Activated CD4-positive, alpha-beta T cell treated with anti-CD3 and anti-CD28 coated beads, Interleukin-2, amount 10 ng/mL, durations not matched to agents 24 days and 14 days (primary cell): ENCODE results near the gene IPMK. TPM values are rescaled to one million over a fixed set of nuclear protein-coding genes. Genes with fewer than 3 reads are reported as not detected.
"Not testable (repeated sequence)": the region's sequence is repeated elsewhere in the genome, so short reads cannot be mapped to it uniquely, and the experiment has no call there.

Experiments
- DNase-seq: peaks from one replicate; pipeline ENCODE4 v3.0.0; 2022
- H3K27ac Mint-ChIP-seq: one replicate; pipeline ENCODE4 v1.8.0; 2022; ENCODE audit warnings: mild to moderate bottlenecking, mixed read lengths
- H3K27me3 Mint-ChIP-seq: one replicate; pipeline ENCODE4 v1.8.0; 2022; ENCODE audit warnings: mixed read lengths
- H3K36me3 Mint-ChIP-seq: one replicate; pipeline ENCODE4 v1.8.0; 2022; ENCODE audit warnings: low read depth, mild to moderate bottlenecking, mixed read lengths
- H3K4me1 Mint-ChIP-seq: one replicate; pipeline ENCODE4 v1.8.0; 2021; ENCODE audit warnings: mixed read lengths
- H3K4me3 Mint-ChIP-seq: one replicate; pipeline ENCODE4 v1.8.0; 2022; ENCODE audit warnings: mild to moderate bottlenecking, moderate library complexity, mixed read lengths
- H3K9me3 Mint-ChIP-seq: one replicate; pipeline ENCODE4 v1.8.0; 2021; ENCODE audit warnings: mixed read lengths
- intact Hi-C: fragments of 100-400 bp; cut with micrococcal nuclease; formaldehyde crosslinking; loops from one replicate; pipeline ENCODE4 v1.15.1; 2023
- total RNA-seq: library from RNA; stranded (reverse); gene quantifications from 2 replicates; pipeline ENCODE4 v1.2.3, GENCODE V29; 2022

The IPMK gene
- total RNA-seq, 1 donor from 2014 or later: 9.0 TPM

GRCh38 chr10:58179238-58179637 lies 88.5 kb downstream of the IPMK start:
- Mint-ChIP-seq H3K36me3 (no peaks in the 10 kb centered on the region), H3K4me1 (no peaks in the 10 kb centered on the region), H3K9me3 (no peaks in the 10 kb centered on the region), H3K4me3 (no peak overlapping the region), H3K27ac (no peak overlapping the region), H3K27me3 (peaks cover 6% of the 10 kb centered on the region)
- DNase-seq: no peak
- intact Hi-C loops: loop anchor here (5.0 kb wide), 1 partner anchor 208 kb away; the partner anchor contains the start of gene TFAM

GRCh38 chr10:58178811-58179210 lies 88.9 kb downstream of the IPMK start:
- no peak for DNase-seq
- H3K4me1 Mint-ChIP-seq: no peaks in the 10 kb centered on the region
- no peaks in the 10 kb centered on the region for H3K36me3 Mint-ChIP-seq
- H3K4me3 Mint-ChIP-seq: no peak overlapping the region
- H3K9me3 Mint-ChIP-seq: no peaks in the 10 kb centered on the region
- intact Hi-C loops: loop anchor here (5.0 kb wide), 1 partner anchor 208 kb away; the partner anchor contains the start of gene TFAM
- H3K27ac Mint-ChIP-seq: no peak overlapping the region
- H3K27me3 Mint-ChIP-seq: peaks cover 3% of the 10 kb centered on the region

DNA sequence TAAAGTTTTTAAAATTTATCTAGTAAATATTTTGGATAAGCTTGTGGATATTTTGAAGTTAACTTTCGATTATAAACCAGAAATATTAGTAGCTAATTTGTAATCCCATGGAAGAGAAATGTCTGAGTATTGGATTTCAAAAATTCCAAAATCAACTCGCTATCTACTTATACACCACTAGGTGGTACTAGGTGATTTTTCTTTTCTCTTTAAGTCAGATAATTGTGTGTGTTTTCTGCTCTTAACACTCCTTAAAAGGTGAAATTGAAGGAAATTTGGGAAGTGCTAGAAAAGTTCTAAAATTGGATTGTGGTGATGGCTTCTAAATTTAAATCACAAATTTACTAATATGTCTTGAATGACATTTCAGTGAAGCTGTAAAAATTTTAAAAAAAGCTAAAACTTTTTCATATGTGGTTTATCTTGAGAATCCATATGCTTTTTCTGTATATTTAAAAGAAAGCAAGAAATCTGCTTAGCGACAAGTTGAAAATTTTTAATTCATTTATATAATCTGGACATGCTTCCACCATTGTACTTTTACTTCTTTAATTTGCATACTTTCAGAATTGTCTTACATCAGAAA lies 90.2 kb downstream of the IPMK start:
- no peaks in the 10 kb centered on the region for H3K9me3 Mint-ChIP-seq

GRCh38 chr10:58175990-58176900 lies 91.4 kb downstream of the IPMK start:
- intact Hi-C loops: loop anchor here (5.0 kb wide), 1 partner anchor 211 kb away; the partner anchor contains the start of gene TFAM
- Mint-ChIP-seq H3K4me1 (no peaks in the 10 kb centered on the region), H3K9me3 (no peaks in the 10 kb centered on the region), H3K27me3 (peaks cover 3% of the 10 kb centered on the region), H3K4me3 (no peak overlapping the region), H3K36me3 (no peaks in the 10 kb centered on the region), H3K27ac (no peak overlapping the region)
- no peak for DNase-seq

More for the DNA sequence above, 90.2 kb downstream of the IPMK start:
- intact Hi-C loops: loop anchor here (1.0 to 5.0 kb wide), 2 partner anchors 114 to 210 kb away; partner anchors contain the start of gene TFAM
- H3K27me3 Mint-ChIP-seq: peaks cover 3% of the 10 kb centered on the region
- H3K27ac Mint-ChIP-seq: no peak overlapping the region
- H3K36me3 Mint-ChIP-seq: no peaks in the 10 kb centered on the region
- H3K4me3 Mint-ChIP-seq: no peak overlapping the region
- no peak for DNase-seq
- H3K4me1 Mint-ChIP-seq: no peaks in the 10 kb centered on the region

- intact Hi-C loops: loop anchor here (5.0 kb wide), 1 partner anchor 212 kb away; the partner anchor contains the start of gene TFAM
- Mint-ChIP-seq H3K9me3 (no peaks in the 10 kb centered on the region), H3K27me3 (peaks cover 2% of the 10 kb centered on the region), H3K4me1 (no peaks in the 10 kb centered on the region), H3K36me3 (no peaks in the 10 kb centered on the region), H3K27ac (no peak overlapping the region), H3K4me3 (no peak overlapping the region)
- no peak for DNase-seq
These were observed 92.9 kb downstream of the IPMK start for GRCh38 chr10:58174831-58175230.

- no peak overlapping the region for H3K27ac Mint-ChIP-seq
- H3K27me3 Mint-ChIP-seq: peaks cover 6% of the 10 kb centered on the region
- no peaks in the 10 kb centered on the region for H3K9me3 Mint-ChIP-seq
- no peak overlapping the region for H3K4me3 Mint-ChIP-seq
- DNase-seq: no peak
- H3K36me3 Mint-ChIP-seq: no peaks in the 10 kb centered on the region
- intact Hi-C loops: no loop called here
- H3K4me1 Mint-ChIP-seq: no peaks in the 10 kb centered on the region
These were observed 94.3 kb downstream of the IPMK start for GRCh38 chr10:58173391-58173790.

DNA sequence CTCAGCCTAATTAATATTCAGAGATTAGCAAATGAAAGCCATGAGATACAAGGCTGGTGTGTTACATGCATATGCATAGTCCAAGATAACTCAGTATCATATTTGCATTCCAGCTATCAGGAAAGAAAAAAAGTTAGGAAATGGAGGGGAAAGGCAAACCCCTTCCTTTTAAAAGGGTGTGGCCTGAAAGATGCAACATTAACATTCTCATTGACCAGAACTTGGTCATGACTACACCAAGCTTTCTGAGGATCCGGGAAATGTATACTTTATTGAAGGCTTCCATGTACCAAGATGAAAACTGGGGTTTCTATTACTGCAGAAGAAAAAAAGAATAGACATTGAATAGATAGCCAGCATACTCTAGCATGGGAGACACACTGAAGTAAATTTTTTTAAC lies 96.5 kb downstream of the IPMK start:
- Mint-ChIP-seq H3K27ac (no peak overlapping the region), H3K4me3 (no peak overlapping the region), H3K9me3 (no peaks in the 10 kb centered on the region), H3K27me3 (peaks cover 6% of the 10 kb centered on the region), H3K4me1 (no peaks in the 10 kb centered on the region), H3K36me3 (no peaks in the 10 kb centered on the region)
- intact Hi-C loops: no loop called here
- DNase-seq: no peak

DNA sequence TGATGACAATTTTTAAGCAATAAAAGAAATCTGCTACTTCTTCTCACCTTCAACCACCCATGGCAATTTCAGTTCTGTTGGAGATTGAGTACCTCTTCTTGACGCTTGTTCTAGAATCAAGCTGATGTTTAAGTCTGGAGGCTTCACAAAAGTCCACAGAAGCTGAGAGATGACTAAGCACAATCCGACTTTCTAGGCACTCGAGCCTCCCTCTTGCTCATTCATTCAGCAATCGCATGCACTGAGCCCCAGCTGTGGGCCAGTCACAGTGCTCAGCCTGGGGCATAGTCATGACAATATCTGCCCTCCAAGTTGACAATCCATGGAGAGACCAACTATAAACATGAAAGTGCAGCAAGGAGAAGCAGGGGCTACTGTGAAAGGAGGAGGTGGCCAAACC lies 103.2 kb downstream of the IPMK start:
- no peak for DNase-seq
- intact Hi-C loops: no loop called here
- no peaks in the 10 kb centered on the region for H3K36me3 Mint-ChIP-seq
- peaks cover 6% of the 10 kb centered on the region for H3K27me3 Mint-ChIP-seq
- H3K4me1 Mint-ChIP-seq: no peaks in the 10 kb centered on the region
- H3K27ac Mint-ChIP-seq: no peak overlapping the region
- H3K9me3 Mint-ChIP-seq: no peaks in the 10 kb centered on the region
- H3K4me3 Mint-ChIP-seq: no peak overlapping the region

DNA sequence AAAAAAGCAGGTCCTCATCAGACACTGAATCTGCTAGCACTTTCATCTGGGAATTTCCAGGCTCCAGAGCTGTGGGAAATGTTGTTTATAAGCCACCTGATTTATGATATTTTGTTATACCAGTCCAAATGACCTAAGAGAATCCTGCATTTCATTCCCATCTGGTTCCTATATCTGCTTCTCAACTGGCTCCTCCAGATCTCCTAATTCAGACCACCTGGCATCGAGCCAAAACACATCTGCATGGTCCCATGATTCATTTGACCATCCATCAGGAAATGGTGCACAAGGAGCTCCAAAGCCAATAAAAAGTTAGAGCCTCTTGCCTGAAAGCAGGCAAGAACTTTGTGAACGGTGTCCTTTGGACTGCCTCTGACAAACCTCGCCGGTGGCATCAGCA lies 108.9 kb downstream of the IPMK start:
- Mint-ChIP-seq H3K27me3 (peaks cover 13% of the 10 kb centered on the region), H3K4me3 (no peak overlapping the region), H3K36me3 (no peaks in the 10 kb centered on the region), H3K9me3 (no peaks in the 10 kb centered on the region), H3K4me1 (no peaks in the 10 kb centered on the region), H3K27ac (no peak overlapping the region)
- DNase-seq: no peak
- intact Hi-C loops: no loop called here

DNA sequence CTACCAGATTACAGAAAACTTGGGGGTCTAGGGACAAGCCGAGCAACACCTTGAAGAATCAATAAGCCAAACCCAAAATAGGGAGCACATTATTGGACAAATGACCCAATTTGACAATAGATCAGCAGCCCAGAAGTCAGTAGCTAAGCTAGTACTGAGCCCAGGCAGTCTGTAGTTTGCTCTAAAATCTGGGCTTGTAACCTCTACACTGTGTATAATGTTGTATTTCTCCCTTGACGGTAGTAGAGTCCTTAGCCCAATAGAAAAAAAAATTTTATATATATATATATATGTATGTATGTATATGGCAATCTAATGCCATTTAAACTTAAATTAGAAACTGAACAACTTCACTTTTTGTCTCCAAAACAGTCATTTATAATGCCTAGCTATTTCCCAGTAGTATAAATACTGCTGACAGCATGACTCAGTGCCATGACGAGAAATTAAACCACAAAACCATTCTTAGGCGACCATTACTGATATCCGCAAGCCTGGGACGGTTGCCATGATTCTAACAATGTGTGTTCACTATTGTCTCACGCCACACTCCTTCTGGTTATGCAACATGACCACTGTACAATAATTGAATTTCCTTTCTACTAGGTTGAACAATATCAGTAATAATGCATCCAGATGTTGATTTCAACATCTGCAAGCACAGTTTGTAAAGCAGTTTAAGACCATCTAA lies 110.5 kb downstream of the IPMK start:
- Mint-ChIP-seq H3K36me3 (no peaks in the 10 kb centered on the region), H3K9me3 (no peaks in the 10 kb centered on the region), H3K27ac (no peak overlapping the region), H3K4me1 (no peaks in the 10 kb centered on the region), H3K27me3 (peaks cover 10% of the 10 kb centered on the region), H3K4me3 (no peak overlapping the region)
- intact Hi-C loops: no loop called here
- no peak for DNase-seq

GRCh38 chr10:58155941-58156340 lies 111.8 kb downstream of the IPMK start:
- H3K4me1 Mint-ChIP-seq, DNase-seq, H3K27me3 Mint-ChIP-seq, H3K27ac Mint-ChIP-seq, H3K4me3 Mint-ChIP-seq, H3K9me3 Mint-ChIP-seq, H3K36me3 Mint-ChIP-seq, intact Hi-C loops: not testable (repeated sequence)

DNA sequence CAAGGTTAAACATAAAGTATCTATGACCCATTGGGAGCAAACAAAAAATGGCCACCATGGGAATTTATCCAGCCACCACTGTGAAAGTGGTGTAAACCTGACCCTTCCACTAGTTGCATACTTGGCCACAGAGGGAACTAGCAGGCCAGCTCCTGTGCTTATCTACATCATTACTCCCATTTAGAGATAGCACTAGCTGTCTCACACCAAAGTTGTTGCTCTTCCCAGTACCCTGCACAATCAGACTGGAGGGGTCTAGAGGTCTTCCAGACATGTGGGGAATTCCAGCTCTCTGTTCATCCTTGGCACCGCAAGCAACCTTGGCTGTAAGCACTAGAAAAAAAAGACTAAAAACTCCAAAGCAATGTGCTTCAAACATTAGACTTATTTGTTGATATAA lies 113.9 kb downstream of the IPMK start:
- Mint-ChIP-seq H3K9me3 (no peaks in the 10 kb centered on the region), H3K4me3 (no peak overlapping the region), H3K36me3 (no peaks in the 10 kb centered on the region), H3K4me1 (no peaks in the 10 kb centered on the region), H3K27me3 (peaks cover 10% of the 10 kb centered on the region), H3K27ac (no peak overlapping the region)
- intact Hi-C loops: no loop called here
- no peak for DNase-seq

DNA sequence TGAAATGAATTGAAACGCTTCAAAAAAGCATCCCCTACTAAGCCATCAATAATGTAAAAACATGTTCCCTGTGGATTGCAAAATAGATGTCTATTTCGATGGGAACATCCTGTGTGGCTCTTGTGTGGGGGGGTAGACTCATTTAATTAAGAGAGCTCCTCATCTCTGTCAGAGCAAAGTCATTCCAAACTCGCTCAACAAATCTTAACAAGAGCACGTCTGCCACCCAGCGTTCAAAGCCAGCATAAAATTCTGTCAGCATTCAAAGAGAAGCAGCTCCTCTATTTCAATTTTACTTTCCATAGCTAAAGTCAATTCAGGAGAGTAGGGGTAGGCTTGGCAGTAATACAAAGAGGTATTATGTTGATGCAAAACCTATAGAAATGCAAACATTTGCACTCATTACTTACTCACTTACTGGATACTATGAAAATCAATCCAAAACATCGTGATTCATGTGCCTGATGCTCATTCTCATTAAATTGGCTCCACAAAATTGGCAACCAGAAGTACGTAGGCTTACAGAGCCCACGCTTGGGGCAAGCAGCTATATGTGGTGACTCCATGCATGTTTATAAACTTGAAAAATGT lies 114.9 kb downstream of the IPMK start:
- Mint-ChIP-seq H3K4me1 (no peaks in the 10 kb centered on the region), H3K4me3 (no peak overlapping the region), H3K27ac (no peak overlapping the region), H3K27me3 (peaks cover 5% of the 10 kb centered on the region), H3K36me3 (no peaks in the 10 kb centered on the region), H3K9me3 (no peaks in the 10 kb centered on the region)
- intact Hi-C loops: no loop called here
- DNase-seq: peak; percentile 78
